ENCODE results near the gene LYPD6B. TPM values are rescaled to one million over a fixed set of nuclear protein-coding genes. Genes with fewer than 3 reads are reported as not detected.

The LYPD6B gene
- total RNA-seq, 1 donor: 0.18 TPM

DNA sequence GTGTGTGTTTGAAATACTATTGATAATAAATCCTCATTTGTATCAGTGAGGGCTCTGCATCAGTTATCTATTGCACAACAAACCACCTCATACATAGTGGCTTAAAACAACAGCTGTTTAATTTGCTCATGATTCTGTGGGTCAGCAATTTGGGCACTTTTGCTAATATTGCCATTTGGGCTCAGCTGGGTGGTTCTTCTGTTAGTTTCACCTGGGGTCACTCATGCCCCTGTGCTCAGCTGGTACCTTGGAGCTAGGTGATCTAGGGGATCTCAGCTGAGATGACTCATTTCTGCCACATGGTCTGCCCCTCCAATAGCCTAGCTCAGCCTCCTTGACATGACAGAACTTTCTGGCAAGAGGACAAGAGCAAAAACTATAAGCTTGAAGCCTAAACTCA is 126.3 kb downstream of the LYPD6B start:
- no peak for TF ChIP-seq CTCF (IDR thresholded peaks at IDR 0.05; ENCODE audit: insufficient read depth, low read length)
- DNase-seq (ENCODE audit: low read depth): no peak
- no peak overlapping the region for H3K4me3 ChIP-seq (ENCODE audit: low read depth, low read length)

DNA sequence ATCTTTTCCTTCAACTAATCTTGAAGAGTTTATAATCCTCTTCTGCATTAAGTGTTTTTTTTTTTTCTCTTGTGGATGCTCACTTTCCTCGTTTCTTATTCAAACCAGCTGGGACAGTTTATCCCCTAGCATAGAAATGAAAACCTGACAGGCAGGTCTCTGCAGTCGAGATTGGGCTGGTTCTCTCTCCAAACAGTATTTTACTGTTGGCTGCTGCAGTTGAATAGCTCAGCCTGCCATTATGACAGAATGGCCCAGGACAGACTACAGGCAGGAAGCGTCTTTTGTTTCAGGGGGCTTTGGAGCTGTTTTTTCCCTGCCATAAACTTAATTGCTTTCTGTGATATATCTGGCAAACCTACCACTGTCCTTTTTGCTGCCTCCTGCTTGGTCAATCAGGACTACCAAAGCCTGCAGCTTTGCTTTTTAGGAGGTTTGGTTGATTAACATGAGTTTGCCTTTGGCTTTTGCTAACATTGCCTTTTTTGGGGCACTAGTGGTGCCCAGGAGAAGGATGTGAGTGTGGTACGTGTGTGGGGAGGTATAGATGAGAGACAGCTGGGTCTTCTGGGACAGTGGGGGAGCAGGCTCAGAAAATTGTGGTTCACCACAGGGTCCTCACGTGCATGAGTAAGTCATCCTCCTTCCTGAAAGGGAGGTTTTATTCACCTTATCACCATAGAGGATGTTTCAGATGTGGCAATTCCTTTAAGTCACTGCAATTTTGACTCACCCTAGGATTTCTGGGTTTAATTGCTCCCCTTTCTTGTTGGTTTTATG is 128.7 kb downstream of the LYPD6B start:
- TF ChIP-seq CTCF (IDR thresholded peaks at IDR 0.05; ENCODE audit: insufficient read depth, low read length): no peak

GRCh38 chr2:149167941-149168340 is 129.4 kb downstream of the LYPD6B start:
- no peak overlapping the region for H3K4me3 ChIP-seq (ENCODE audit: low read depth, low read length)
- no peak for DNase-seq (ENCODE audit: low read depth)
- TF ChIP-seq CTCF (IDR thresholded peaks at IDR 0.05; ENCODE audit: insufficient read depth, low read length): no peak

More for the DNA sequence above, 128.7 kb downstream of the LYPD6B start:
- DNase-seq (ENCODE audit: low read depth): no peak
- no peak overlapping the region for H3K4me3 ChIP-seq (ENCODE audit: low read depth, low read length)

DNA sequence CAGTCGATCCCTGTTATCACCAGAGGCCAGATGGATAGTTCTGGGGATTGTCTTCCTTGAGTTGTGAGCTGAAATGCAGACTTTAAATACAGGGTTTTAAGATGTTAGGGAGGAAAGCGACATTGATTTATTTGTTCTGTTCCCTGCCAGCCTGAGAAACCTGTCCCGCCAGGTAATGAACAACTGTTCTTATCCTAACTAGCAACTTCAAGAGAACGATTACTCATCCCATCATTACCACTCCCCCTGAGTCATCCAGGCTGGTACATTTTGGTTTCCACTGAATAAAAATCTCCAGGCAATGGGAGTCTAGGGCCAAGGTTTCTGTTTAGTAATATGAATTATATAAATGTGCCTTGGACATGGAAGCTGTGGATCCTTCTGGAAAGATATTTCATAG is 131.2 kb downstream of the LYPD6B start:
- no peak overlapping the region for H3K4me3 ChIP-seq (ENCODE audit: low read depth, low read length)
- DNase-seq (ENCODE audit: low read depth): no peak
- no peak for TF ChIP-seq CTCF (IDR thresholded peaks at IDR 0.05; ENCODE audit: insufficient read depth, low read length)

DNA sequence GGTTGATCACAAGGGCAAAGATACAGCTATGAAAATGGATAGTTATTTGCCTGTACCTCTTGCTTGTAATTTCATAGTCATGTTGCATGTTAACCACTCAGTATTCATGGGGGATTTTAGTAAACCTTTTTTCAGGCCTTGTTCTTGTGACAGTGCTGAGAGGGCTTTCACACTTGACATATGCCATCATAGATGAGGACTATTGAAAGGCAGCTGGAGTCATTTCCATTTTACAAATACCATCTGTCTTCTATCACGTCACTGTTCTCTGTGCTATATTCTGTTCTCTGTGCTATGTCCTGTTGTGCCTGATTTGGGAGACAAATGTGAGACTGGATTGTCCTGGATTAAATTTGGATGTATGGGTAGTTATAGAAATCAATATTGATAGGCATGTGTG is 131.7 kb downstream of the LYPD6B start:
- TF ChIP-seq CTCF (IDR thresholded peaks at IDR 0.05; ENCODE audit: insufficient read depth, low read length): no peak
- DNase-seq (ENCODE audit: low read depth): no peak
- no peak overlapping the region for H3K4me3 ChIP-seq (ENCODE audit: low read depth, low read length)

DNA sequence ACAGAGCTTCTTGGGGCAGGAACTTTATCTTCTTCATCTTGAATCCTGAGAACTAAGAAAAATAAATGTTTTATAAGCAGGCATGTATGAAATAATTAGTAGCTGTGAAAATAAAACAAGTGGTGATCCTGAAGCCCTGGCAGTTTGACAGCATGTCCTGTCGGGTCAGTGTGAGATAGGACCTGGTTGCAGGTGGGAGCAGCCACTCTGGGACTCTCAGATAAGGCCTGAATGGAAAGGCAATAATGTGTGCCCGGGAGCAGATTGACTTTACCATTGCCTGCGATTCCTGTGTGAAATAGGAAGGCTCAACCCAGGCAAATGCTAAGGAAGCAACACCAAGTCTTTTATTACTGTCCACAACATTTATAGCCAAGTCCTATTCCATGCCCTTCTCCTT is 132.4 kb downstream of the LYPD6B start:
- no peak for TF ChIP-seq CTCF (IDR thresholded peaks at IDR 0.05; ENCODE audit: insufficient read depth, low read length)
- H3K4me3 ChIP-seq (ENCODE audit: low read depth, low read length): no peak overlapping the region

DNA sequence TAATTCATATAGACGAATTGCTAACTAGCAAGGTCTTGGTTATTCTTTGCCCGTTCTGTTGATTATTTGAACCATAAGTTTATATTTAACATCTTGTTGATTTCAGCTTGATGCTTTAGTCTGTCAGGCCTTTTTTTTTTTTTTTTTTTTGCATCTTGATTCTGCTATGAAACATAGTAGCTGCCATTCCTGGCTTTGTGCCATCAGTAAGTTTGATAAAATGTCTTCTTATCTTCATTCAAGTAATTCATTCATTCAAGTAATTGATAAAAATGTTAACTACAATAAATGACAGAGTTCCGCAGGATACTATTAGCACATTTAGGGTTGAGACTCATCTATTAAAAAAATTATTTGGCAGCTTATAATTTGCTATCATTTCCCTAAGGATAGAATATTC is 134.7 kb downstream of the LYPD6B start:
- DNase-seq (ENCODE audit: low read depth): no peak
- no peak for TF ChIP-seq CTCF (IDR thresholded peaks at IDR 0.05; ENCODE audit: insufficient read depth, low read length)
- no peak overlapping the region for H3K4me3 ChIP-seq (ENCODE audit: low read depth, low read length)

More for the DNA sequence above, 132.4 kb downstream of the LYPD6B start:
- DNase-seq (ENCODE audit: low read depth): no peak
